ENCODE data around the gene KLF16.

Gene KLF16

DNA sequence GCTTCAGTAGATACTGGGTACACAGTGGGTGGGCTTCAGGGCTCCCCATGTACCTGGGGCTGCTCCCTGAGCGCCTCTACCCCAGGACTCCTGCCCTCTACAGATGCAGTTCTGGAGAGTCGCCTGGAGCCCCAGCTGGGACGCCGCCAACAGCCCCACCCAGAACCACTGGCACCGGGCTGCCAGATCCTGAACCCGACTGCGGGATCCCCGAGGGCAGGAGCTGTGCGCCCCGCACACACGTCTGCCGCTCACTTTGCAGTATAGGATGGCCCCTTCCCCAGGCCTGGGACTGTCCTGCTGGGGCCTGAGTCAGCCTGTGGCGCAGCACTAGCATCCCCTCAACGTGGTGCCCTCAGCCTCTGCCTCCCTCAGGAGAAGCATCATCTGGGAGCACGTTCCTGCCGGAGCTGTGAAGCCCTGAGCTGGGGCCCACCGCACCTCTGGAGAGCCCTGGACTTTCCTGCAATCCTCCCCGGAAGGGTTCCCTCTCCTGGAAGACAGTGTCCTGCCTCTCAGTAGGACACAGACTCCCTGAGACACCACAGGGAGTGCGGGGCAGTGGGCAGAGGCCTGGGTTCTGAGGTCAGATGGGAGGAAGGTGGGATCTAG is 18.8 kb downstream of the KLF16 start:
- DNase-seq (ENCODE audit: low read depth in 4 of 4, low spot score in 1 of 4): no peak

GRCh38 chr19:1843646-1844394 is 19.6 kb downstream of the KLF16 start:
- DNase-seq (ENCODE audit: low read depth in 4 of 4, low spot score in 1 of 4): no peak

GRCh38 chr19:1843116-1843515 is 20.3 kb downstream of the KLF16 start:
- no peak for DNase-seq (ENCODE audit: low read depth in 4 of 4, low spot score in 1 of 4)

- DNase-seq (ENCODE audit: low read depth in 4 of 4, low spot score in 1 of 4): no peak
Observed at GRCh38 chr19:1841209-1841924, 22.0 kb downstream of the KLF16 start.

GRCh38 chr19:1840541-1841115 is 22.8 kb downstream of the KLF16 start:
- DNase-seq (ENCODE audit: low read depth in 4 of 4, low spot score in 1 of 4): no peak

DNA sequence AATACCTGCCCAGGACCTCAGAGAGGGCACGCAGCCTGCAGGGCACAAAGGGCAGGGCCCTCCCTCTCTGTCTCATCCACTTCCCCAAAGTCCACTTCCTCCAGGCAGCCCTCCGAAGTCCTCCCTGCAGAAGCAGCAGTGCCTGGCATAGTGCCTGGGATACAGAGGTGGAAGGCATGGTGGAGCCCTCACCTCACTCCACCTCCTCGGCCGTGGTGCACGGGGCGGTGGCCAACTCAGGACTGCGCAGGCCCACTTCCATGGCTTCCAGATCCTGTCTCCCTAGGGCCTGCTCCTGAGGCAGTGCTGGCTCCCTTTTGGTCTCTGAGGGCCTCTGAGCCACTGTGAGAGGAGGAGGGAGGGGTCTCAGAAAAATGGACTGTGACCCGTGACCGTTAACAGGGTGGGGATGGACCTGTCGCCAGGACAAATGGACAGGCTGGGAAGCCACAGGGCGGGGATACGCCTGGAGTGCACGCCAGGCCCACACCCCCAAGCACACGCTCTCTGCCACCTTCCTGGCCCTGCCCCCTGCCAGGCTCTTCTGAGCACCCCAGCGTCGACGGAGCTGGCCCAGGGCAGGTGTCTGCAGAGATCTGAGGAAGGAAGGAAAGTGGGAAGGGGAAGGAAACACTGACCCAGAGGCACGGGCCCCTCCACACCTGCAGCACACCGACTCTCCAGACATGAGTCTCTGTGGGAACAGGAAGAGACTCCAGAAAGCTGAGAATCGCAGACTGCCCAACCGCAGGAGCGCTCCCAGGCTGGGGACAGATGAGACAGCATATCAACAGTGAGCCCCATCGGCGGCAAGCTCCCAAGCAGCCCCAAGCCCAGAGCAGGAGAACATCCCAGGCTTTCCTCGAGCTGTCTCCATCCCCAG is 23.5 kb downstream of the KLF16 start:
- DNase-seq (ENCODE audit: low read depth in 4 of 4, low spot score in 1 of 4): no peak

- DNase-seq (ENCODE audit: low read depth in 4 of 4, low spot score in 1 of 4): peak in 3 of 4 experiments; percentile 39 to 50 (median 46)
Observed at GRCh38 chr19:1837625-1838105, 25.7 kb downstream of the KLF16 start.

DNA sequence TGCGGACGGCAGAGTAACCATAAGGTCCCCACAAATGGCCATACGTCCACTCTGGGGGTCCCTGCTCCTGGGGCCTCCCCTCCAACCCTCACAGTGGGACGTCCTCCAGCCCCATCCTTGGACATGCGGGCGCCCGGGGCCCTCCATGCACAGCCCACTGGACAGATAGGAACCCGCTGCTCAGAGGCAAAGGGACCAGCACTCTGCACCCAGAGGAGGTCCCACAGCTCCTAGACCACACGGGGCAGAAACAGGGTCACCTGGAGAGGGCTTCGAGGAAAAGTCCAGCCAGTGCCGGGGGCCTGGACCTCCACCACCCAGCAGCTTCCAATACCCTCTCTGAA is 26.2 kb downstream of the KLF16 start:
- no peak for DNase-seq (ENCODE audit: low read depth in 4 of 4, low spot score in 1 of 4)

GRCh38 chr19:1836458-1837221 is 26.7 kb downstream of the KLF16 start:
- no peak for DNase-seq (ENCODE audit: low read depth in 4 of 4, low spot score in 1 of 4)

GRCh38 chr19:1833540-1833939 is 29.8 kb downstream of the KLF16 start:
- DNase-seq (ENCODE audit: low read depth in 4 of 4, low spot score in 1 of 4): no peak

DNA sequence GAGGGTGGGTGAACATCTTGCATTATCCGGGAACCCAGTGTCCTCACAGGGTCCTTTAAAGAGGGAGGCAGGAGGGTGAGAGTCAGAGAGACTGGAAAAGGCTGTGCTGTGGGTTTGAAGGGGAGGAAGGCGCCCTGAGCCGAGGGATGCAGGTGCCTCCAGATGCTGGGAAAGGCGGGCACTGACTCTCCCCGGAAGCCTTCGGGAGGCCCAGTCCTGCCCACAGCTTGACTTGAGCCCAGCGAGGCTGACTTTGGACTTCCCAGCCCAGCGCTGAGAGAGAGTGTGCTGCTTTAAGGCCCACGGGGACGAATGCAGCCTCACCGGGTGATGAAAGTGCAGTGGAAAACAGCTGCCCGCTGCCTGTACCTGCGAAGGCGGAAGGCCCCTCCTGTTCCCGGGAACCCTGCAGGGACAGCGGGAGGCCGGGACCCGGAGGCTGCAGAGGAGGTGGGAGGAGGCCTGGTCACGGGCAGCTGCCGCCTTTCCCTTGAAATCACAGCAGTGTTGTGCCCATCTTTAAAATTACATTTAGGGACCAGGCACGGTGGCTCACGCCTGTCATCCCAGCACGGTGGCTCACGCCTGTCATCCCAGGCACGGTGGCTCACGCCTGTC is 31.2 kb downstream of the KLF16 start:
- DNase-seq (ENCODE audit: low read depth in 4 of 4, low spot score in 1 of 4): no peak

GRCh38 chr19:1830978-1831377 is 32.4 kb downstream of the KLF16 start:
- DNase-seq (ENCODE audit: low read depth in 4 of 4, low spot score in 1 of 4): no peak

DNA sequence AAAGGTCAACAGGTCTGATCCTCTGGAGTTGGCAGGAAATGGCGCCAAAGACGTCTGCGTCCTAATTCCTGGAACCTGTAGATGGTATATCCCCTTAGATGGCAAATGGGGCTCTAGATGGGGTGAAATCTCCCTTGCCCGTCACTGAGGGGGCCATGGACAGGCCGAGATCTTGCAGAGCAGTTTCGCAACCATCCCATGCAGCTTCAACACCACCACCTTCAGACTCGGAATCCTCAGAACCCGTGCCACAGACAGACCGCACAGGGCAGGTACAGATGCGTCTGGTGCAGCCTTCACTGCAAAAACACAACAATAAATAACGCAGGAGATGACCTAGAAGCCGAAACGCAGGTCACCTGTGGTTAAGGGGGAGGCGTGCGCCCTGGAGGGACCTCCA is 32.8 kb downstream of the KLF16 start:
- DNase-seq (ENCODE audit: low read depth in 4 of 4, low spot score in 1 of 4): no peak

GRCh38 chr19:1829958-1830357 is 33.4 kb downstream of the KLF16 start:
- no peak for DNase-seq (ENCODE audit: low read depth in 4 of 4, low spot score in 1 of 4)

DNA sequence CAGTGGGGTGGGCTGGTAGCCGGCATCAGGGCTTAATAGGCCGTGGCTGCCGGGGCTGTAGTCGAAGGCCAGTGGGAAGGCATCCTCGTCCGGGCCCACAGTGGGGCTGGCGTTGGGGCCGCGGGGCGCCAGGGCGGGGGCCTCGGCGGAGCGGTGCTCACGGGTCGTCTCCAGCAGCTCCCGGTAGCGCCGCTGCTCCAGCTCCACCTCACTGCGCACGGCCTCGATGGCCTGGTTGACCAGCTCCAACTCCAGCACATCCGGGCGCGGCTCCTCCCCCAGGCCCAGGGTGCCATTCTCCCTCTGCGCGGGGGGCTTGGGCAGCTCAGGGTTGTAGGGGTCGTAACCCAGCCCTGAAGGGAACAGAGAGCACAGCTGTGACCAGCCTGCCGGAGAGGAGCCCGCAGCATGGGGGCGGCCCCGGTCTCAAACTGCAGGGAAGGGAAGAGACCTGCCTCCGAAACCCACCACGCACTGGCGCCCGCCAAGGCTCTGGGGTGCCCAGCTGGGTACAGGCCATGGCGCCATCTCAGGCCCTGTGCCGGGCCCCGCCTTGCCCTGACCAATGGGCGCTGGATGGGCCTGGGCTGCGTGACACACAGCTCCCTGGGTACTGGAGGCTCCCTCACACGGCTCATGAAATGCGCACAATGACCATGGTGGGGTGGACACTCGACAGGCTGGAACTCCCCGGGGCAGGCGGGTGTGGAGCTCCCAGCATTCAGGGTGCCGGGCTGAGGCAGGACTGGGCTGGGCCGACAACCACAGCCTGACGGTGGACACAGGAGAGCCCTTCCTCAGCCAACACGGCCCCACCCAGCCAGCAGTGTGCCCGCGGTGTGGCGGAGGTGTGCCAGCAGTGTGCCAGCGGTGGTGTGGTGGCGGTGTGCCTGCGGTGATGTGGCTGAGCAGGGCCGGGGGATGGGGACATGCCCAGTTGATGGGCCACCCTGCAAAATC is 34.8 kb downstream of the KLF16 start:
- no peak for DNase-seq (ENCODE audit: low read depth in 4 of 4, low spot score in 1 of 4)

- no peak for DNase-seq (ENCODE audit: low read depth in 4 of 4, low spot score in 1 of 4)
Observed at GRCh38 chr19:1827566-1828278, 35.7 kb downstream of the KLF16 start.

DNA sequence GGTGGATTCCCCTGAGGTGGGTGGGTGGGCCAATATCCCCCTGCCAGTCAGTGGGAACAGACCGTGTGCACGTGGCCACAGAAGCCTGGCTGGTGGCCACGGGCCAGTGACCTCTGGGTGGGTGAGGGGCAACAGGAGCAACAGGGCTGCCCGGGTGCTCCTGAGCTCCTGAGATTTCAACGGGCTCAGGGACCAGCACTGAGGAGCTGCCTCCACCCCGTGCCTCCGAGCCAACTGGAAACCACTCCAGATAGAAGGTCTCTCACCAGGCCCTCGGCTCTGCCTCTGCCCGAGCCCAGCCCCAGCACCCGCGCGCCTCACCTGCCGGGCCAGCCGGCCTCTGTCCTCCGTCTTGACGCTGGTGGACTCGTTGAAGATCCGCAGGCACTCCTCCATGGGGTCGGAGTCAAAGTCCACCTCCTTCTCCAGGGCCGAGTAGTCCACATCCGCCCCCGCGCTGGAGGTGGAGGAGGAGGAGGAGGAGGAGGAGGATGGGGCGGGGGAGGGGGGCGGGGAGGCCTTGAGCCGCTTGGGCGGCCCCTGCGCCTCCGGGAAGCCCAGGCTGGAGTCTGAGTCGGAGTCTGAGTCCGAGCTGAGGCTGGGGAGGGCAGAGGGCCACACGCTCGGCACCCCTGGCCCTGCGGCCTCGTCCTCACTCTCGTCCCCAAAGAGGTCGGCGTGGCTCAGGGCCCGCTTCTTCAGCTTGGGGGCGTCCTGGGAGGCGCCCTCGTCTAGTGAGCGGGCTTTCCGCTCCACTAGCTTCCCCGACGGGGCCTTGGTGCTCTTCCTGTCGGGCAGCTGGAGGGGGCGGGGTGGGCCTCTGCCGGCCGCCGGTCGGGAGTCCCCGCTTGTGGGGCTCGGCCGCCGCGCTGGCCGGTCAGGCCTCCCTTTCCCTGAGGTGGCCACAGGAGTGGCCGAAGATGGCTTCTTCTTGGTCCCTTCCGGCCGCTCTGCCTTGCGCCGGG is 36.5 kb downstream of the KLF16 start:
- DNase-seq (ENCODE audit: low read depth in 4 of 4, low spot score in 1 of 4): no peak
